GM18870 (cell line): Measurements from ENCODE around the gene EDIL3.
"Not testable (repeated sequence)": the region's sequence is repeated elsewhere in the genome, so short reads cannot be mapped to it uniquely, and the experiment has no call there.

Experiments used
- ATAC-seq: cut with Tn5 transposase; IDR thresholded peaks from one replicate; pipeline ENCODE4 v1.9.1; 2021; ENCODE audit warnings: moderate library complexity; ENCODE audit not compliant: unreplicated experiment

The EDIL3 gene

DNA sequence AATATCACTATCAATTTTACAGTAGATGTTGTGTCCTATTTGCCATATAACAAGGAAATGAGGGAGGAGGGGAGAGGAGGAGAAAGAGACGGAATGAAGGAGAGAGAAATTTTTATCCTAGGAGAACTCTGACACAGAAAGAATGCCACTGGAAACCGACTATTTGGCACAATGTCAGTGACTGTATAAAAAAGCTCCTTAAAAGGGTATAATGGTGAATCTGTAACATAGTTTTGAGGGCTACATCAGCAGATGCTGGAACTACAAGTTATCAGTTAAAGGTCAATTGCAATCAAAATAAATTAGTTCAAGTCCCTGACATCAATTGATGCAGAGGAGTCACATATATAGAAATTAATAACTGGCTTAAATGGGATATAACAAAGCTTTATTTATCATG is 5.7 kb downstream of the EDIL3 start:
- ATAC-seq: no peak

DNA sequence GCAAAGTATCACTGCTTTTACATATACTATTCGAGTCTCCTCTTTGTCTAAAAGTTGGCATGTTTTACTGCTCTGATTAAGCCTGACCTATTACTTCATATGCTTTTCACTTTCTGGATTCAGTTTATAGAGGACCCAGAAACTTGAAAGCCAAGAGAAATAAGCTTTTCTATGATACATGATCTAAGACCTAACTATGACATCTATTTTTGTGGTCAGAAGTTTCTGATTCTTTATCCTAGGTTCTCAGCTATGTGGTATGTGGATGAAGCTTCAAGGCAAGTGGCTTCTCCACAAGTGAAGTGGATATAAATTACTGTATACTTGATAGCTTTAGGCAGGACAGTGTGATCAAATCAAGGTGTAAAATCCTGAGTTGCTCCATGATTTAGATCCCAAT is 6.3 kb downstream of the EDIL3 start:
- ATAC-seq: no peak

DNA sequence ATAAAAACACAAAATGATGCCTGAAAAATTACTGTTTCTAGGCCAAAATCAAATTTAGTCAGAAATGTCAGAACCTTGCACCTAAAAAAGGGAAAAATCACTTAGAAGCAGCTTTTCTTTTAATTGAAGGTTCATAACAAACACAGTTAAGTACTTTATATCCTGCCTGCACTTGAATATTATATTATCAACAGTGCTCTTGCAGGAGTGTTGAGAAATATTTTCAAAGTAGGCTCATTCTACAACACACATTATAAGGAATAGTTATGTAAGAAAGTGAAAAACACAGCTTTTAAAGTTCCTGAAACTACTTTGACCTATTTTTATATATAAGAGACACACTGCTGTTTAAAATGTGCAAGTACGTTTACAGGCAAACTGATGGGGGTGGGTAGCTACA is 8.3 kb downstream of the EDIL3 start:
- ATAC-seq: no peak

DNA sequence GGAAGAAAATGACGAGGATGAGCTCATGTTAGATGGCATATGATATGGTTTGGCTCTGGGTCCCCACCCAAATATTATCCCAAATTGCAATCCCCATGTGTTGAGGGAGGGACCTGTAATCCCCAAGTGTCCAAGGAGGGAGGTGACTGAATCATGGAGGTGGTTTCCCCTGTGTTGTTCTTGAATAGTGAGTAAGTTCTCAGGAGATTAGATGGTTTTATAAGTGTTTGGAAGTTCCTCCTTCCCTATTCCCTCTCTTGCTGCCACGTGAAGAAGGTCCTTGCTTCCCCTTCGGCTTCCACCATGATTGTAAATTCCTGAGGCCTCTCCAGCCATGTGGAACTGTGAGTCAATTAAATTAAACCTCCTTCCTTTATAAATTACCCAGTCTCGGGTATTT is 10.1 kb downstream of the EDIL3 start:
- no peak for ATAC-seq

DNA sequence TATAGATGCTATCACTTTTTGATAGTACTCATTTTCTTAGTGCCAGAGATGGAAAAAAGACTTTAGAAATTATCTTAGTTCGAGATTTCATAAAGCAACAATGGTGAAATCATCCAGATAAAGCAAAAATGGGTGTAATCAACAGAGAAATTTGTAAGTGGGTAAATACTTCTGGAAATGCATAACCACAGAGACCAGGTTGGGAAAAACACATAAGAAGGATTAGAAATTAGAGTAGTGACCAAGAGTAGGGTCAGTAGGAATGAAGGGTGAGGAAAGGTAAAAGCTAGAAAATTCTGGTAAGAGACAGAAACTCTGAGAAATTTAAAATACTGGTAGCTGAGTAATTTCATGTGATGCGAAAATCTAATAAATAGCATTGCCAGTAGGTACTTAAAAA is 11.2 kb downstream of the EDIL3 start:
- no peak for ATAC-seq

DNA sequence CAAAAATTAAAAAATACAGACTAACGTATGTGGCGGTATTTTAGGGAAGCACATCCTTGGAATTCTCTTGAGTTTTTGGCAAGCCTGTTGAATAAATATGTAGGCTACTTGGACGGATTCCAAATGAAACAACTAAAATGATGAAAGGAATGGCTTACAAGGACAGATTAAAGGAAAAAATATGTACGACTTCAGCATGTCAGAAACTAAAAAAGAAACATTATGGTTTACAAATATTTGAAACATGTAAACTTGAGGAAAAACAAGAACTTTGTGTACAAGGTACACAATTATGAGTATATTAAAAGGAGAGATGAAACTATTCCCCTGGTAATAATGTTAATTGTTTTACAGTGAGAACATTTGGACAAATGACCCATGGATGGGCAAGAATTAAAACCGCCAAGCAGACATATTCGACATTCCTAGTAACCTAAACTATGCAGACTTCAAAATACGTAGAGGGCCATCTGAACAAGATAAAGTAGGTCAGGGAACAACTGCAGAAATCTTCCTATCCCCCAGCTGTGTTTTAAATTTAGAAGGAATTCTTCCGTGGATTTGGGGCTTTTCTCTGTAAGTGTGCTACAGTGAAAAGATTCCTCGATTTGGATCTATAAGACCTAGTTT is 12.5 kb downstream of the EDIL3 start:
- ATAC-seq: no peak

DNA sequence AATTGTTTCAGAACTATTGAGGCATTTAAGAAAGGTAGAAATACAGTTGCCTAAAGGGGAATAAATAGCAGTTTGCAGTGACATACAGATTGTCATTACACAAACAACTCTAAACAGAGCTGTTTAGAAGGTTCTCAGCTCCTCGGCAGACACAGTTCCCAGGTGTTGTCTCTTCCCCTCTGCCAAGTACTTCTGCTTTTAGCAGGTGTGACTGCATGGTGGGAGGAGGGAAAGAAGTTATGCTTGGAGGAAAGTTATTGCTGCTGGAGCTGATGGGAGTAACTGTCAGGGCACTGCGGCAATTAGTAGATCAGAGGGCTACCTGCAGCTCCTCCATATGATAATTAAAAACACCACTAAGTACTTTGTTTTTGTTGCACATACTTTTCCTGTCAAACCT is 14.5 kb downstream of the EDIL3 start:
- ATAC-seq: no peak

DNA sequence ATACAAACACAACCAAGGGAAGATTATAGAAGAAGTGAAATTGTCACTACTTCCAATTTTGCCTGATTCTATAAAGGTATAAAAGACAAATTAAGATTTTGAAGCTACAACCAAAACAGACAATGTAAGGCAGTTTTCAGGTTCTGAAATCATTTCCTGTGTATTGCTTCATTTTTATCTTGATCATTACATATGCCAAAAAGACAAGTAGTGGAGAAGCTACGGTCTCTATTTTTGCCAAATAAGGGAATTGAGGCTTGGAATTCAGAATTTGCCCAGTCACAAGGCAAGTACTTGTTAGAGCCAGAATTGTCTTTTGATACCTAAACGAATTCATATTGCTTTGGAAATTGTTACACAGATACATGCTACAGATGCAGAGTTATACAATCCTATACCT is 20.6 kb downstream of the EDIL3 start:
- no peak for ATAC-seq

DNA sequence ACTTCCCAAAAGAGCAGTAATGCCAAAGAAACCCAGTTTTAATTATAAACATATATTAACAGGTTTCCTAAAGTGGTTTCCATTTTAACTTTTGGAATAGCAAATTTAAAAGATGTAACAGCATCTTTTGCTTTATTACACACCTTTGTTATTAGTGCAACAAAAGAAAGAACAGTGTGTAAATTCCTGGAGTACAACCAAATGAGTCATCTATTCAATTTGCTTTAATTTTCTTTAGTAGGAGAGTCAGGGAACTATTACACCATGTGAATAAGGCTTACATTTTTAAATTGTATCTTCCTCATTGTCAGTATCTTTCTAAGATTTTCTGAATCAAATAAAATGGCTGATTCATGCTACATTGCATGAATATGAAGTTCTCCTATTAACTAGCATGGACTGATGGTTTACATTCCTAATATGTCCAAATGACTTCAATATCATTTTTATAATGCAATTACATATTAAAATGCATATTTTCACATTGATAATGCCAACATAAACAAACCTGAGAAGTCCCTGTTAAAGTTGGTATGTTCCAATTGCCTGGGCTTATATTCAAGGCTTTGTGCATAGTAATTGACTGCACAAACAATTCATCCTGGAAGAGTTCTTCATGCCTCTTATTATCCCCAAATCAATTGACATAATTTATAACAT is 22.5 kb downstream of the EDIL3 start:
- ATAC-seq: no peak

DNA sequence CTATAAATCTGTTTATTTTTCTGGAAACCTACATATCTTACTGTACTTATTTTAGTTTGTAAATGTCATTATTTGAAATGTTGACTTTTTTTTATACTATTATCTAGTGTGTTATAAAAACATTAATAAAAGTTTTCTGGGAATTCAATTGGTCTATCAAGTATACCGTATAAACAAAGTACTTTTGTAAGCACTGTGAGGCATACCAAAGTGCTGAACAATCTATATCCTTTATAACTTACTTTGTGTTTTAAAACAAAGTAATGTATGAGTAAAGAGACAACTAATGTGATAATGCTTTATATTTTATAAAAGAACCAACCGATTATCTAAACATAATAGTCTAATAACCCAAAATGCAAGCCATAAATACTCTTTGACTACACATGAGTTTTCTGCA is 23.1 kb downstream of the EDIL3 start:
- no peak for ATAC-seq

DNA sequence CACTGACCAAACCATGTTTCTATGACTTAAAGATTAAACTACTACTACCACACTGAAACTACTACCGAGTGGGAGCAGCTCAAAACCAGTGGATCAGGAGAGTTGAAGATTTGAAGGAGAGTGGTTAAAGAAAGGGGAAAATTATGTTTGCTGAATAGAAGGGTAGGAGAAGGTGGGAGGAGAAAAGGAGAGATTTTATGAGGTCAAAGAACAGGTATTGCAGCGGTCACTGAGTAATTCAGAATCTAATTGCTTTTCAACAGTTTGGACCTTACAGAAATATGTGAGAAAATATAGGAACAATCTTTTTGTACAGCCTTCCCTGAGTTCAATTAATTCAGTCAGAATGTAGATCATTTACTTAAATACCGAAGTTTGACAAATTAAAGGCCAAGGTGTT is 24.6 kb downstream of the EDIL3 start:
- no peak for ATAC-seq

DNA sequence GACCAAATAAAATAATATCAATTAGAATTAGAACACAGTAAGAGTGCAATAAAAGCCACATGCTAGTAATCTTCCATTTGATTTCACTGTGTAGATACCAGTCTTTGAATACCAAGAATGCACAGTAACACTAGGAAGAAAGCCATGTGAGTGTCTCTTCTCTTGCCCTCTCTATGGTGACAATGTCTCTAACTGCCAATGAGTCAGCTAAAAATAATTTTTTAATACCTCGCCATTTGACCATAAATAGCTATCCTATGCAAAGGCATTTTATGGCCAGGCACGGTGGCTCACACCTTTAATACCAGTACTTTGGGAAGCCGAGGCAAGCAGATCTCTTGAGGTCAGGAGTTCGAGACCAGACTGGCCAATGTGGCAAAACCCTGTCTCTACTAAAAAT is 30.6 kb downstream of the EDIL3 start:
- no peak for ATAC-seq

DNA sequence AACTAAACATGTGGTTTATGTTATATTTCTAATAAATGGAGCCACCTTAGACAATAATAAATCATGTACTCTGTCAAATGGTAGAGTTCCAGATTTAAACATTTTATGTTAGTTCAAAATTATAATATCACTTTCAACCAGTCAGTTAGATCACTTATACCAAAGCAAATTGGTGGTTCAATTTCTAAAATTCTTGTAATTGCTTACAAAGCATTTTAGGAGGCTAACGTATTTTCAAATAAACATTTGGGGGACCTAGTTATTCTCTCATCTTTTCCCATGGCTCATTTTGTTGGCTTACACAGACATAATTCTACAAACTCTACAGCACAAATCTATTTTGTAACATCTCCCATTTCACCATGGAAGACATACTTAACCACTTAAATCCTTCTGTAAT is 39.9 kb downstream of the EDIL3 start:
- no peak for ATAC-seq

DNA sequence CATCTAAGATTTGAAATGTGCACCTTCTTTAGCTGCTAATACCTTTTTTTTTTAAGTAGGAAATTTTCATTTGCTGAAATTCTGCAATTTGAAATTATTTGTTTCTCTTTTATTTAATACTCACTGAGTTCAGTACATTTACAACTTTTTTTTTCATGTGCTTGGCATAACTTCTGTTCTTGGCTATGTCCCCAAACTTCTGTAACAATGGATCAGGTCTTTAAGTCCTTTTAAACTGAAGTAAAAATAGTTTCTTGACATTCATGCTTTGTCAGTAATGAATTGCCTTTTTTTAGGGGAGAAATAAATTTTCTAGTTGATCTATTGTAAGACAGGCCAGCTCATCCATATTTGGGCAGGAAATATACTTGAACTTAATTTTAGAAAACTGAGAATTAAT is 41.5 kb downstream of the EDIL3 start:
- ATAC-seq: no peak

DNA sequence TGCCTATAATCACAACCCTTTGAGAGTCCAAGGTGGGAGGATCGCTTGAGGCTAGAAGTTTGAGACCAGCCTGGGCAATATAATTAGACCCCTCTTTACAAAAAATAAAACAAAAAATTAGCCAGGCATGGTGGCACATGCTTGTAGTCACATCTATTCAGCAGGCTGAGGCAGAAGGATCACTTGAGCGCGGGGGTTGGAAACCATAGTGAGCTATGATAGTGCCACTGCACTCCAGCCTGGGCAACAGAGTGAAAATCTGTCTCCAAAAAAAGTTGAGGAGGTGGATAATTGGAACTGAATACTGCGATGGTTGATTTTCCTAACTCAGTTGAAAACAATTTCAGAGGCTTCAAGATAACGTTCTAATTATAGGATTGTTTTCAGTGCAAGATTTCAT is 52.6 kb downstream of the EDIL3 start:
- ATAC-seq: no peak

DNA sequence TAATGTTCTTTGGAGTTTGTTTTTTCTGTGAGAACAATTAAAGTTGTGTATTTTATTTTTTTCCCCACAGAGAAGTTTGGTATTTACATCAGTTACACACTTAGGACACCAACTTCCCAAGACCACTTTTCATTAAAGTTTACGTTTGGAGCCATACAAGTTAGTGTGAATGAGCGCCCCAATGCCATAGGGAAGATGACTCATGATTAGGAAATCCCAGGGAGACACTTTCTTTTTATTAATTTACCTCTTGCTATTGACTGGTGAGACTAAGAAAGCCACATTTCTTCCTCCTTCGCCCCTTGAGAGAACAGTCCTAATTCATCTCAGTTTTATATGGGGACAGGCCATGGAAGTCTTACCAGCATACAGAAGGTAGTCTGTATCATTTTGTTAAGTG is 57.1 kb downstream of the EDIL3 start:
- ATAC-seq: no peak

DNA sequence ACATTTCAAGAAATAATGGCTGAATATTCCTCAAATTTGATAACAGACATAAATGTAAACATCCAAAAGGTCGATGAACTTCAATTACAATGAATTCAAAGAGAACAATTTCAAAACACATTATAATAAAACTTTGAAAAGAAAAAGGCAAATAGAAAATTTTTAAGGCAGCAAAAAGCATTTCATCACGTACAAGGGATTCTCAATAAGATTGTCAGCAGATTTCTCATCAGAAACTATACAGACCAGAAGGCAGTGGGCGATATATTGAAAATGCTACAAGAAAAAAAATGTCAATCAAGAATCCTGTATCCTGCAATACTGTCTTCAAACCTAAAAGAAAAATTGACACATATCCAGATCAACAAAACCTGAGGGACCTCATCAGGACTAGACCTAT is 62.0 kb downstream of the EDIL3 start:
- ATAC-seq: no peak

DNA sequence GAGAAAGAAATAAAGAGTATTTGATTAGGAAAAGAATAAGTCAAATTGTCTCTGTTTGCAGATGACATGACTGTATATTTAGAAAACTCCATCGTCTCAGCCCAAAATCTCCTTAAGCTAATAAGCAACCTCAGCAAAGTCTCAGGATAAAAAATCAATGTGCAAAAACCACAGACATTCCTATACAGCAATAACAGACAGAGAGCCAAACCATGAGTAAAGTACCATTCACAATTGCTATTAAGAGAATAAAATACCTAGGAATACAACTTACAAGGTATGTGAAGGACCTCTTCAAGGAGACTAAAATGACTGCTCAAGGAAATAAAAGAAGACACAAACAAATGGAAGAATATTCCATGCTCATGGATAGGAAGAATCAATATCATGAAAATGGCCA is 66.9 kb downstream of the EDIL3 start:
- ATAC-seq: not testable (repeated sequence)

DNA sequence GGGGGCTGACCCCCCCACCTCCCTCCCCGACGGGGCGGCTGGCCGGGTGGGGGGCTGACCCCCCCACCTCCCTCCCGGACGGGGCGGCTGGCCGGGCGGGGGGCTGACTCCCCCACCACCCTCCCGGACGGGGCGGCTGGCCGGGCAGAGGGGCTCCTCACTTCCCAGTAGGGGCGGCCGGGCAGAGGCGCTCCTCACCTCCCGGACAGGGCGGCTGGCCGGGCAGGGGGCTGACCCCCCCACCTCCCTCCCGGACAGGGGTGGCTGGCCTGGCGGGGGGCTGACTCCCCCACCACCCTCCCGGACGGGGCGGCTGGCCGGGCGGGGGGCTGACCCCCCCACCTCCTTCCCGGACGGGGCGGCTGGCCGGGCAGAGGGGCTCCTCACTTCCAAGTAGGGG is 72.4 kb downstream of the EDIL3 start:
- ATAC-seq: not testable (repeated sequence)

DNA sequence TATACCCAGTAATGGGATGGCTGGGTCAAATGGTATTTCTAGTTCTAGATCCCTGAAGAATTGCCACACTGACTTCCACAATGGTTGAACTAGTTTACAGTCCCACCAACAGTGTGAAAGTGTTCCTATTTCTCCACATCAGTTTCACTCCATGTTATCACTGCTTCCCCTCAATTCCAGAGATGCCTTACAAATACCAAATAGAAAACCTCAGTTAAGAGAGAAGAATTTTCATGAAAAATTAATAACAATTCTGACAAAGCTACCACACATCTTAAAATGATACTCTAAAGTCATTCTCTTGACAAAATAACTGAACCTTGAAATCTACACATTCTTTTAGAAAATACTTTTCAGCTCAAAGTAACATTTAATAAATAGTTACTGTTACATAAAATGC is 74.8 kb downstream of the EDIL3 start:
- ATAC-seq: not testable (repeated sequence)

DNA sequence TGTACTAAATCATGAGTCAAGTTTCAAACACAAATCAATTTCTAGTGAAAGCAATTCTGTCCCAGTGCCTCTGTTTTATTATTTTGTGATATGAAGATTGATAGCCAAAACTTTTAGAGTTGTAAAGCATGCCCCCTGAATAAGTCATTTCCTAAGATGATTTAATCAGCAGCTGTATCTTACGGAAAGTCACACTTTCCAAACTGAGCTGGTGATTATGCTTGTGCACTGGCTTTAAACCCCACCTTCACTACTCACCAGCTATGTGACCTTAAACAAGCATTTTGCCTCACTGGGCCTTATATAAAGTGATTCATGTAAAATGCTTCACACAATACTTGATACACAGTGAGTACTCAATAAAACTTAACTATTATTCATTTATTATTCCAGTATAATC is 78.1 kb downstream of the EDIL3 start:
- ATAC-seq: no peak

DNA sequence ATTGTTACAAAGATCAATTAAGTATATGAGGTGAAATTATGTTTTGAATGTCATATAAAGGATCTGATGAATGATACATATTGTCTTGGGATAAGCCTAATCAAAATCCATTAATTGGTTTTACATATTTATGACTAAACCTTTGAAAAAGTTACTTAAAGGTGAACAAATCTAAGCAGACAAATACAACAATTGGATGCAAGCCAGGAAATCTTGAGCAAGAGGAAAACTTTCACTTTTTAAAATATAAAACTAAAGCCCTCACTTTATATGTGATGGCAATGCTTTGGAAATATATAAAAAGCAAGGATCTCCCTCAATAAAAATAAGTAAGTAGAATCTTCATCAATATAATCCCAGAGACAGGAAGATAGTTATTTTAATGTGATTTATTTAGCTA is 80.1 kb downstream of the EDIL3 start:
- ATAC-seq: no peak

DNA sequence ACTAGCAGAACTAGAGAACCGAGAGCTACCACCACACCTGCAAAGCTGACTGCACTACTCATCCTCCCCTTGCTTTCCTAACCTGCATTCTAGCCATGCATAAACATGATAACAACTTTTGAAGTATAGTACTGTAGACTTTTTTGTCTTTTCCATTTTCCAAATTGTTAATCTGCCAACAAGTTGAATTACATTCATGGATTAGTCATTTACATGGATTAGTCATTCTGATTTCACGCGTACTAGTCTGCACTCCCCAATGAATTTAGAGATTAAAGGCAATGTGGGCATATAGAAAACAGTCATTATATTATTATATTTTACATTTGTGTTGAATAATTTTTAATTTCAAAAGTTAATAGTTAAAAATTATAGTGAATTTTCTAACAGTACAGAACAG is 81.4 kb downstream of the EDIL3 start:
- no peak for ATAC-seq
